ENCODE data around the gene TEPSIN.

TEPSIN gene

DNA sequence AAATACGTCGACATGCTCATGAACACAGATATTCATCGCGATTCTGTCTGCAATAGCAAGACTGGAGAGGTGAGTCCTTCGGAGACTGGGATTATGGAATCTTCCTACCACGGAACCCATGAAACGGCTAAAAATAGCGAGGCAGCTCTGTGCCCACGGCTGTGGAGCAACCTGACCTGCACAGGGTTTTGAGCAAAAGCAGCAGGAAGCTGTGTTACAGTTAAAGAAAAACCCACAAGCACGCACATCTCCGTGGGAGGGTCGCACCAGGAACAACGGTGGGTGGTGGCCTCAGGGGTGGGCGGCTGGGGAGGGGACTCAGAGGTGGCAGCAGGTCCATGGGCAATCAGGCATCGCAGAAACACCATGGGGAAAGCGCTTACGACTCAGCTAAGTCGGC is 31.4 kb upstream of the TEPSIN start:
- no peak for DNase-seq

DNA sequence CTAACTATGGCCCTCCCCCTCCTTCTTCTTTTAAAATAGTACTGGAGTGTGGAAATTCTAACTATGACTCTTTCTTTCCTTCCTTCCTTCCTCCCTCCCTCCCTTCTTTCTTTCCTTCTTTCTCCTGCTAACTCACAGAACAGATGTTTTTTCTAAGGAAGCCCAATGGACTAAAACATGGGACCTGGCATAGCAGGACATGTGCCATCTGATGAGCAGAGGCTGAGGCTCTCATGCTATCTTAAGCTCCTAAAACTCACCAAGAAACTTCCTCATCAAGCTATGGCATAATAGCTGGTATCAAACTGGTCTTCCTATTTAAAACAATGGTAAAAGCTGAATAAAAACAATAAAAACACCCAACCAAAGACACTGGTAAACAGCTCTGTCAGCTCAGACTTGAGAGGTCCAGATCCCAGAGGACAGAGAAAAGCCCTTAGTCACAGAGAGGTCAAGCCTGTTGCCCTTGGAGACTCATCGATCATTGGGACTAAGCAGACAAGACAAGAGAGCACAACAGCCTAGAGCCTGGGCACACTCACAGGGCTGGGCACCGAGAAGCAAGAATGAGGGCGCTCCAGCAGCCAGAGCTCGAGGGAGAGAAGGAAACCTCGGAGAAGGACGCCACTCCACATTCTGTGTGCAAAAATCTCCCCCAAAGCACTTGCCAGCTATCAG is 28.7 kb upstream of the TEPSIN start:
- no peak for DNase-seq

DNA sequence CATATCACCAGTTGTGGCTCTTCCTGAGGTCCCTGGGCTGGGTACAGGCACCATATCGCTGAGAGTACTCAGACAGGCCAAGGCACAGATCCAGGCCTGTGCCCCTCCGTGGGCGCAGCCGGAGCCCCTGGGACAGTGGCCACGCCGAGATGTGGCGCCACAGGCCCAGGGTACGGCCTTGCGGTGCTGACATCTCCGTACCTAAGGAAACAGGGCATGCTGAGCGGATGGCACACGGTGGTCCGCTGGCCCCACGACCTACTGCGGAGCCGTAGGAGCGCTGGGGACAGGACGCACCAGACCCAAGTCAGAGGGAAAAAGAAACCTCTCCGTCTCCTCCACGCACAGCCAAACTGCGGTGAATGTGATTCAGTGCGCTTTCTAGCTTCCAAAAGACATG is 26.7 kb upstream of the TEPSIN start:
- no peak for DNase-seq

DNA sequence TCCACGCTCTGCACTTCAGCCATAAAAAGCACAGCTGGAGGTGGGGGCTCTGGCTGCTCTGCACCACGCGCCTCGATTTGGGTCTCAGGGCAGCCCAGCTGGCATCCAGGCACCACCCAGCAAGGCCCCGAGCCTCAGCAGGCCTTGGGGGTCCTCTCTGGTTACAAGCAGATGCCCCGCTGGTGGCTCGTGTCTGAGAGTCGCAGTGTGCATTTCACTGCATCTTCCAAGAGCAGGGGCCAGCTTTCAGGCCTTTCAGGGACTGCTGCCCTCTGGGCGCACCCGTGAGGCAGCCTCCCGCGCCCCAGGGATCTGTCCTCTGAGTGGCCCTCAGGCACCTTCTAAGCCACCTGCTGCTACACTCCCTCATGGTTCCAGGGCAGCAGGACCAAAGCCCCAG is 25.8 kb upstream of the TEPSIN start:
- no peak for DNase-seq

DNA sequence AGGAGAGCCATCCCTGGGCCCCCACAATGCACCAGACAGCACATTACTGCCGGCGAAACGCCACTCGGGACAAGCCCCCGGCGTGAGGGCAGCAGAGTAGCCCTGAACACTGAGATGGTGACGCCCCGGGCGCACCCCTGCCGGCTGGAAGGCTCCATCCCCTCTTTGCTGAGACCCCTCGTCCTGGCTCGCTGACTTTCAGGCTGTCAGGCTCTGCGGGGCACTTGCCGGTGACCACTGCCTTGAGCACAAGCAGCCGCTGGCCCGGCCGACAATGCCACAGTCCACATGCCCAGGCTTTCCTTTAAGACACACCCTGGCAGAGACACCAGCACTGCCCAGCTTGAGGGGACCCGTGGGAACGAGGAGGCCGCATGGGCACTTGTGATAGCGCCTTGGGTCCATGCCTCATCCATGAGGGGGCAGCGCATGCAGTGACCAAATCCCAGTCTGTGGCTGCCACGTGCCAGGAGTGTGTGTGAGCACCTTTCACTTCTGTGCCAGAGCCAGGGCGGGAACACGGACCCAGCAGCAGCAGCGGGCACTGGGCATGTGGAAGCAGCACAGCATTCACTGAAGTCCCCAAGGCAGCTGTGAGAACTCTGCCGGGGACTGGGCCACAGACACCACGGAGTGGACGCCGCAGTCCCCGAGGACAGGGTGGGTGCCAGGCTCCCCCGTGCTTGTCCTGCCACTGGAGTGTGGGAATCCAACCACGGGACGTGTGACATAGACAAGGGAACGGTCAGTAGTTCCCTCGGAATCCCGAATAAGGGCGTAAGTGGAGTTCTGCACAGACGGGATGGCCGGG is 24.7 kb upstream of the TEPSIN start:
- DNase-seq = no peak

DNA sequence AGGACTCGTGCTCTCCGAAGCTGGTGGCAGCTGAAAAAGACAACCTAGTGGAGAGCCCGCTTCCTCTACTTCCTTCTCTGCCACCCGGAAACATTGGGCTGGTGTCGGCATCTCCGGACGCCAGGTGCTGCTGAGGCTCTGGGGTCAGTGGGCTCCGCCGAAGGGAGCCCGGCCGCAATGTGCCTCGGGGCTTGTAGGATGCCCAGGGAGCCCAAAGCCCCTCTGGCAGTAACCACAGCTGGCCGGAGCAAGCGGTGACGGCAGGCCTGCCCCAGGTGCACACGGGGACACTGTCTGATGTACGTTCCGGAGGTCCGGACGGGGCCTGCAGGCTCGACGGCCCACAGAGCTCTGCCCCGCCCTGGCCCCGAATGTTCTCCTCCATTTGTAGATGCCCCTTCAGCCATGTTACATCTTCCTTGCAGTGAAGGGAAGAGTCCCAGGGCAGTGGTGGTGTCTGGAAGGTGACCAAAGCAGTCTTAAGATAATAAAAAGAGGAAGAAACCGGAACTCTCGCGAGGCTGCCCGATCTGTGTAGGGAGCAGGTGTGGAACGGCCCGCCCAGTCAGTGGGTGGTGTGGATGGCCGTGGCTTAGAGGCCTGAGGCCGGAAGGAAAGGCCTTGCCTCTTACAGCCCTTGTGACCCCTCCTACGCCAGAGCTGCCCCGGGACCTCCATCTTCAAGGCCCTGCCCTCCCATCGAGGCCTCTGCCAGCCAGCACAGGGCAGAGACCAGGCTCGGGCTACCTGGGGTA is 22.9 kb upstream of the TEPSIN start:
- DNase-seq = no peak

DNA sequence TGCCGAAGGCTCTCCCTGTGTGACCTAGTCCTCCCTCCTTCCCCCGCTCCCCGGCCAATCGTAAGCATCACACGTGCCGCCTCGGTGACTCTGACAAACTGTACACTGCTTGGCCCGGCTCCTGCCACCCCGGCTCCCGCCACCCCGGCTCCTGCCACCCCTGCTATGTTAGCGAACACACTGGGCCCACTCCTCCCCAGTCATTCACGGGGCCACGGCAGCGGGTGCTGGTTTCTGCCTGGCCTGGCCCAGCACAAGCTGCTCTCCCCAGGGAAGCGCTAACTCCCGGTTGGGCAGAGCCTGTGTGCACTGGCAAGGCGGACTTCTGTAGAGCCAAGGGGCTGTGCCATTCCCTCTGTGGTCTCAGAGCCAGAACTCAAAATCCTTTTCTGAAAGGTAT is 22.2 kb upstream of the TEPSIN start:
- no peak for DNase-seq

DNA sequence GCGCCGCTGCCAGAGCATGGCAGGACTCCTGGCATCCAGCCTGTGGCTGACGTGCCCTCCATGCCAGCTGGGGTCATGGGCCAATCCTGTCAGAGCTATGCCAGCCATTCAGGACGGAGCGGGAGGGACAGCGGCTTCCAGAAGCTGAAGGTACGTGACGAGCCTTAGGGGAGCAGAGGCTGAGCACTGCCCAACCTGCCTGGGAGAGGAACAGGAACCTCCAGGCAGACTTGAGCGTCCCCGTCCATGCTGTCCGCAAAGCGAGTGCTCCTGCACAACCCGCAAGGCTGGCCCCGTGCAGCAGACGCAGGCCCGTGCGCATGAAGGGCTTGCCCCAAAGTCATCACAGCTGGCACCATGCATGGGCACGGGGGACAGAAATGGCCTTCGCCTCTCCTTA is 21.8 kb upstream of the TEPSIN start:
- no peak for DNase-seq

DNA sequence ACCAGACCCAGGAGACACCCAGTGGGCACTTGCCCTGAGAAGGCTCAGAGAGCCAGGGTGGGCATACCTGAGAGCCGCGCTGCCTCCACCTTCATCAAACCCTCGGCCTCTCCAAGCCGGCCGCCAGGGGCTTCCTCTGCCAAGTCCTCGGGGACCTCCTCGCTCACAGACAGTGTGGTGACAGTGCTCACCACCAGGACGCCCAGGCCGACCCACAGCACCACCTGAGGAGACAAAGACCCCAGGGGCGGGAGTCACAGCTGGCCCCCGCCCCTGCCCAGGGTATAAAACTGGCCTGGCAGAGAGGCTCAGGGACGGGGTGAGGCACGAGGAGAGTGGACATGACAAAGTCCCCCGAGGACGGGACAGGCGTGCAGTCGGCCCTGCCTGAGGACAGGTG is 21.3 kb upstream of the TEPSIN start:
- no peak for DNase-seq

DNA sequence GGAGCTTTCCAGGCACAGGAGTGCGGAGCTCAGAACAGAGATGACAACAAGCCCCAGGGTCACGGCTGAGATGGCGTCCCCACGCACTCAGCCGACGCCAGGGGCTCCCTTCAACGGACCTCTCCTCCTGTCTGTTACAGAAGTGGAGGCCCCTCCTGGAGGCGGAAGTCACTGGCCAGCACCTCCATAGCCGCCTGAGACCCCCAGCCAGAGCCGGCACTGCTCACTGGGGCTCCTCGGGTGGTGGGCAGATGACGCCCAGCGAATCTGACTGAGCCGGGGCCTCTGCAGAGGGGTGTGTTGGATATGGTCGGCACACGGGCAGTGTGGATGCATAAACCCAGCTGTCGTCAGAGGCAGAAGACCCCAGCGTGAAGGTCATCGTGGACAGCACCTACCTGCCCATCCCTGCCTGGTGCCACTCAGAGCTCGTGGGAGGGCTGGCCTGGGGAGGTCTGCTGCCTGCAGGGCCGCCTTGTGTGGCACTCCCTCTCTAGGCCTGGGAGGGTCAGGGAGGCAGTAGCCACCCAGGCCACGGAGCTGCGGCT is 20.3 kb upstream of the TEPSIN start:
- DNase-seq = no peak

DNA sequence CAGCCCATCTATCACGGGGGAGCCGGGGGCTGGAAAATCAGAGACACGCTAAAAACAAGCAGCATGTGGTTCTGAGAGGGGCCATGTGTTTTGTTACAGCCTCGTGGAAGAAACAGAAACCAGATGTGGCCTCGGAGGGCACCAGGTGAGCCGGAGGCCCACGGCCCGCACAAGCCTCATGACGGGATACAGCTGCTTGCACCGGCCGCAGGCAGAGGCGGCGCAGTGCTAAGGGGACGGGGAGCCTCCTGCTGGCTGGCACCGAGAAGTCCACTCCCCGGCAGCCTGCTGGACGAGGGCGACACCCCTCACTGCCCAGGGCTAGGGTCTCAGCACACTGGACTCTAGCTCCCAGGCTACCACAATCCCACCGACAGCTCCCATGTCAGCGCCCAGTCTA is 19.4 kb upstream of the TEPSIN start:
- DNase-seq = no peak

DNA sequence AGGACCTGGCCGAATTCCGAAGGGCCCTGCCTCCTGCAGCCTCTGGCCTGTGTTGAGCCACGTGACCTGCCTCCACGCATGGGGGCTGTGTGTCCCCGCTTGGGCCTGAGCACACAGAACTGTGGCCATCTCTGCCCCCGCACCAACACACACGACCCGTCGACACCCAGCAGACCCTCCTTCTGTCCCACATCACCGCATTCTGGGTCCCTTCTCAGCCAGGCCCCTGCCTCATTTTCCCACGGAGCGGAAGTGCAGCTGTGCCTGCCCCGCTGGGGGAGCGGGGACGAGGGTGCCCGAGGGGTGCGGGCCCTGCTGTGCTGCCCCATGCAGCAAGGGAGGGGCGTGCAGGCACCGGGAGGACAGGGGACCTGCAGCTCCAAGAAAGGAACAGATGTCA is 18.7 kb upstream of the TEPSIN start:
- DNase-seq = no peak

DNA sequence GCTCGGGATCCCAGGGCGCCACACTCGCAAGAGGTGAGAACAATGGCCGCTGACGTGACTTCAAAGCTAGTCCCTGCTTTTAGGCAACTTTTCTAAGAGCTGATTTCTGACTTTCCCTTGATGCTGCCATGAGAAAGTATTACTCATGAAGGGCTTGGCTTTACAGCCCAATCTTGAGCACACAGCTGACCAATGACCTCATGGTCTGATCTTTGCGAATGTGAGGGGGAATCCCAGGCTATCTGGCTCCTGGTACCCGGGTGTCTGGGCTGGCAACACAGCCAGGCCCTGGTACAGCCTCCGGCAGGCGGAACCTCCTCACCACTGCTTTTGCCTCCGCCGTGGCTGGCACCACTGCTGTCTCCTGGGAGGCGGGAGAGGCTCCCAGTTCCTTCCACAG is 17.8 kb upstream of the TEPSIN start:
- DNase-seq = no peak

DNA sequence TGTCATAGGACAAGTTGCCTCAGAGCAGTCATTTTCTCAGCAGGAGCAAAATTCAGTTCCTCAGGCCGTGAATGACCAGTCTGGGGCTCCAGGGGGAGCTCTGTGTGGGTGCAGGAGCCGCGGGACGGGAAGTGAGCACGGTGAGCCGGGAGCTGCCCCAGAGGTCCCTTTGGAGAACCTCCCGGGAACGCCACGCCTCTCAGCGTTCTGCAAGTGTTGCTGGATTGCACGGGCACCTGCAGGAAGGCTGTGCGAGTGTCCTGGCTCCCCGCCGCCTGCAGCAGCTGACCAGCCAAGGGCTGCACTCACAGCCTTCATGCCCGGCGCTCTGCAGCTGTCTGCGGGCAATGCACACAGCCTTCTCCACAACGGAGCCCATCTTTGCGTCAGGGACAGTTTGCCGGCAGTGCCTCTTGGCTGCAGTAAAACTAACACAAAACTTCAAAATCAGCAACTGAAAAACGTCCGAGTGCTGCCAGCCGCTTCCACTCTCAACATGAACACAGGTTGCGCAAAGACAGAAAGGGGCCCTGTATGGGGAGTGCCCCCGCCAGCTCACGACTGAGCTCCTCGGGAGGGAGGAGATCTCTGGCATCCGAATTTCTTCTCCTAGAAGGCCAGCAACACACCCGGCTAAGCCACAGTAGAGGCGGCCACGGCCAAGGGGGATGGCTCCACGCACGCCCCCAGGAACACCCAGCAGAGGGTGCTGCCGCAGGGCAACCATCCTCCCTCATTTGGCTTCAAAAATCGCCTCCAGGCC is 16.3 kb upstream of the TEPSIN start:
- DNase-seq = peak; percentile 69

DNA sequence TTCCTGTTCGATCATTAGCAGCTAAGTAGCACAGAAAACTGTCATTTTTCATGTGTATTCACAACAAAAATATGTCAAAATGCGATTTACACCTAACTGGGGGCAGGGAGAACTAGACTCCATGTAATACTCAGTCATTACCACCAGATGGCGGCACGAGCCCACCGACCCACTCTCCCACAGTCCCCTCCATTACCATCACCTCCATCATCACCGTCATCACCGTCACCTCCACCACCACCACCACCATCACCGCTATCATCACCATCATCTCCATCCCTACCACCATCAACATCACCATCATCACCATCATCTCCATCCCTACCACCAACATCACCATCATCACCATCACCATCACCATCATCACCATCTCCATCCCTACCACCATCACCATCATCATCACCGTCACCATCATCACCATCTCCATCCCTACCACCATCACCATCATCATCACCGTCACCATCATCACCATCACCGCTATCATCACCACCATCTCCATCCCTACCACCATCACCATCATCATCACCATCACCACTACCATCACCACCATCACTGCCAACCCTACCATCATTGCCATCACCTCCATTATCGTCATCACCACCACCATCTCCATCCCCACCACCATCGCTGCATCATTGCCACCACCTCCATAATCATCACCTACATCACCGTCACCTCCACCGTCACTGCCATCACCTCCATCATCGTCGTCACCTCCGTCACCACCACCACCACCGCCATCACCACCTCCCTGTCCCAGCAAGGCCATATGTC is 14.7 kb upstream of the TEPSIN start:
- DNase-seq = peak; percentile 38

DNA sequence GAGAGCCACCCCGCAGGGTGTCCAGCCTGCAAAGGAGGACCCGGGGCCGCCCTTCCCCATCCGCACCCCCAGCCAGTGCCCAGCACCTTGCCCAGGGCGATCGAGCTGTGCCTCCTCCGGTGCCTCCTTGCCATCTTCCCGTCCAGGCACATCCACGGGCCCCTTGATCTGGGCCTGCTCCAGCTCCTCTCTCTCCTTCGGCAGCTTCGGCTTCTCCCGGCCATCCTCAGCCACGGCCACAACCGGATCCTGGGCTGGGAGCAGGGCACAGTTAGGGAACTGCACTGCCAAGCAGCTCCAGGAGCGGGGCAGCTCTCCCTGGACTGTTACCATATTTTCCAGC is 14.1 kb upstream of the TEPSIN start:
- DNase-seq = no peak

DNA sequence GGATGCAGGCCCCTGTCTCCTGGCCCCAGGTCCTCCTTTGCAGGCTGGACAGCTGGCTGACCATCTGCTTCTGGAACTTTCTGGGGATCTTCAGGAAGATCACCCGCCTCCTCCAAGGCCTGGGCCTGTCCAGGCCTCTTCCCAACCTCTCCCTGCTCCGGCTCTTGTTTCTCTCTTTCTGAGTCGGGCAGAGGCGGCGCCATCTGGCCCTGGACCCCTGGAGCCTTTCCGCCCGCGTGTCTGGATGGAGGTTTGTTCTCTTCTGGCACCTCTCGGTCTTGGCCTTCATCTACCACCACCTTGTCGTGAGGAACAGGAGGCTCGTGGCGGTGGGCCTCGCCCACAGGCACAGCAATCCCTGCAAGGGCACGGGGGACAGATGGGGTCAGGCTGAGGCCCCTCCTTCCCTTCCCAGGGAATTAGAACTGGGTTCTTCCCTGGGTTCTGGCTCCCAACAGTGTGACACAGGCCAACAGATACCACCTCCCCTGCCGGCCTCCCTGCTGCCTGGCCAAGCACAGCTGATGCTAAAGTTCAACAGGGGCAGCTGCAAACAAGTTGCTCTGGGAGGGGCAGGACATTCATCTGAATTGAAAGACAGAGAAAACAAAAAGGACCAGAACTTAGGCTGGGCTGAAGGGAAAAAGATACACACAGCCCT is 13.6 kb upstream of the TEPSIN start:
- DNase-seq = no peak

DNA sequence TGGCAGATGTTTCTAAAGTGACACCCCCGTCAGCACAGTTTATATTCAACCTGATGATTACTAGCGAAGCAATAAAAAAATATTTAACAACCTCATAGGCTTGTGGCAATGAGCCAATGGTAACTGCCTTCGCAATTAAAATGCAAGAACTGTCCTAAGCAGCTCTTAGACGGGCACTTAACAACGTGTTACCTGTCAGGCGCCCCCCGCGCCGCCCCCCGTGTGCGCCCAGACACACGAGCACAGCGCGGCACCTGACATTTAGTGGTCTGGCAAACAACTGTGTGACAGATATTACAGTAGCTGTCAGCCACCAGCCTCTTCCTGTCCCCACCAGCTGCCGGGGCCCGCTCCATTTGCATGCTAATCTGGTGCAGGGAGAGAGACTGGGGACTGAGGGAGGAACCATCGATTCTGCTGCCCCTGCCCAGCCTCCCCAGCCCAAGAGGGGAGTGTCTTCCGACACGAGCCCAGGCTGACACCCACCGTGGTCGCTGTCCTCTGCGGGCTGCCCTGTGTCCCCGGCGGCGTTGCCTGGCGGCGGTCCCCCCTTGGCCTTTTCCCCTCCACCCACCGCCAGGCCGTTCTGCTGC is 12.9 kb upstream of the TEPSIN start:
- no peak for DNase-seq

DNA sequence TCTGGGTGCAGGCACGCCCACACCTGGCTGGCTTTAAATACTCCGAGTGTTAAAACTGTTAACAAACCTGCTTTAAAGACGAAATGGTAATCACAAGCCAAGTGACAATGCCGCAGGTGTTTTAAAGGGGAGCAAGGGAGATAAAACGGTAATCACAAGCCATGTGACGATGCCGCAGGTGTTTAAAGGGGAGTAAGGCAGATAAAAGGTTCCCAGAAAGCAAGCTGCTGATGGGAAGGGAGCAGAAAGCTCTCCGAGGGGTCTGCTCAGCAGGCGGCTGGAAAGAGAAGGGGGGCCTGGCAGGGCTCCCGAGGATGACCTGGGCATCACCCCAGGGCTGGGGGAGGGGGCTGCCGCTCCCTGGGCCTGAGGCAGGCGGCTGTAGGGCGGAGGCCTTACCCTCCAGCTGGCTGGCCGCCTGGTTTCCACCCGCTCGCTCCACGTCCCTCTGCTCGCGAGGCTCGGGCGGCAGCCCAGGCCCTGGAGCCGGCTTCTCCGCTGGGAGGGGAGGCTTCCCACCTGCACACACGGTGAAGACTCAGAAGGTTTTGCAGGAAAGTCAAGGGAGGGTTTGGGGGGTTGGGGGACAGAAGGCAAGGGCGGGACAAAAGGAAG is 12.3 kb upstream of the TEPSIN start:
- DNase-seq = no peak

DNA sequence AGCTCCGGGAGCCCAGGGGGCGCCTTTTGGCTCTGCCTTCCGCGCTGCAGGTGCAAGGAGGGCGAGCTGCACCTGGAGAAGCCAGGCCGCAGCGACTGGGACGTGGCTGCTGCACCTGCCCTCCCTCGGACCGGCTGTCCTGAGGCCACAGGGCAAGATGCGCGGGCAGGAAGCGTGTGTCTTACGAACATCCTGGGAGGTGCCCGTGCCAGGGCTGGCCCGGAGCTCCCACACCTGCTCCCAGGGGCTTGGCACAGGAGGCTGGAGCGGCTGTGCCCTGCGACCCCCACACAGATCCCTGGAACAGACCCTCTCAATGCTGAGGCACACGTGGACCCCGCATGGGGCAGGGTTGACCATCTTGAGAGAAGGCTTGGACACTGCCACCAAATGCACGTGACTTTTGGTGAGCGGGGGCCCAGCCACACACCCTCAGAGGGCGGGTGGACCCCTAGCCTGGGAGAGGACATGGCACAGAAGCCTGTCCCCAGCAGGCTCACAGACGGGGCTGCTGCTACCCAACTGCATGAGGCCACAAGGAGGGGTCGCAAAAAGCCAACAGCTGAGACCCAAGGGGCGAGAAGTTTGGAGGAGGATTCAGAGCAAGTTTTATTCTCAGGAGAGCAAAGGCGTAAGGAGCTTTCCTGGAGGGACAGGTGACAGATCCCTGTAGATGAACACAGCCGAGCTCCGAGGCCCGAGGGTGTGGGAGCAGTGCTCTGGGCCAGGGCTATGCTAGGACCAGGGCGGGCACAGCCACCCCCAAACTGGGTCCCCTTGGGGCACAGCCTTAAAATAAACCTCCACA is 11.6 kb upstream of the TEPSIN start:
- DNase-seq = no peak

Measured in fibroblast of skin of abdomen (primary cell).